A673 (cell line): ENCODE results near the gene CCL16.

ENCODE experiments used
- CTCF ChIP-seq: fragments of 300-800, 200-600 bp; sonication (generic); conservative IDR thresholded peaks from 2 replicates; pipeline ENCODE4 v1.5.1; 2017; ENCODE audit warnings: low read depth, mild to moderate bottlenecking, antibody characterized with exemption, low read length, moderate library complexity, mixed read lengths
- EZH2 ChIP-seq: fragments of 200-600 bp; sonication (generic); IDR thresholded peaks from 2 replicates; pipeline ENCODE4 v1.6.1; 2017; ENCODE audit warnings: borderline replicate concordance, low read depth, mild to moderate bottlenecking, mixed read lengths, antibody characterized with exemption, low read length; ENCODE audit not compliant: poor library complexity, severe bottlenecking

DNA sequence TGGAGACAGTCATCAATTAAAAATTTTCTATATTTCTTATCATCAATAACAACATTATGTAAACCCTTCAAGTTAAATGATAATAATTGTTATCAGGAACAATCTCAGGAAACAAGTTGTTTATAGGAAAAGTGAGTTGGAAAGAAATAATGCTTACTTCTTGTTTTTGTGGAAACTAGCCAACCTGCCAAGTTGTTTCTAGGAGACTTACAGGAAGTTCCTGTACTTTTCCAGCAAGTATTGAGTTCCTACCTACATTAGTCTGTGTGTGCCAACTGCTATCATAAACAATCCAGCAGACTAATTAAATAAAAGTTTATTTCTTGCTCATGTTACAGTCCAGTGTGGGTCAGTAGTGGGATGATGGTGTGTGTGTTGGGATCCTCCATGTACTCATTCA is 6.9 kb upstream of the CCL16 start:
- no peak for TF ChIP-seq CTCF
- TF ChIP-seq EZH2, result no peak
